Subcutaneous adipose tissue (tissue), 4 donors: Measurements from ENCODE around the gene APOD. TPM values are rescaled to one million over a fixed set of nuclear protein-coding genes. Genes with fewer than 3 reads are reported as not detected.

Source experiments
- total RNA-seq, 4 donors: library from RNA; depleted of rRNA; stranded (reverse); fragments of >200 nt; gene quantifications; one replicate each; pipeline ENCODE4 v1.1.0, GENCODE V29; 2016
- TF ChIP-seq, protein P1 (sequence below): fragments of 450-650 bp; IDR thresholded peaks from one replicate; pipeline ENCODE4 v1.5.1; 2016; ENCODE audit warnings: low read depth, mild to moderate bottlenecking, control low read depth, antibody characterized with exemption, moderate library complexity

Gene APOD
- total RNA-seq, 4 donors from 2014 or later, result 717 to 1,841 (median 1,266) TPM

DNA sequence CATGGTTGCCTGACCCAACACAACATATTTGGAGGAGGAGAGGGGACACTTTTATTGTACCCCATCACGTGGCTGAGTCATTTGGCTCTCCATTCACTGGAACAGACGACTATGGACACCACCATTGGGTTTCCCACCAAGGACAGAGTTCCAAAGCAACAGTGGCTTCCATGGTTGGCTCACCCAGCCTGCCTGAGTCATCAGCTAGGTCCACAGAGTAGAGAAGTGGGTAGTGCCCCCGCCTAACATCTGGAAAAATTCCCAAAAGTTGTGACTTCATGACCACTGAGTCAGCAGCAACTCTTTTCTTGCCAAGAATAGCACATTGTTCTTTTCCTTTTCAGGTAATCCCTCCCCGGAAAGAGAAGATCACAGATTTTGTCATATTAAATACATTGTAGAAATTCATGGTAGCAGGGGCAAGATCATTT, 37.6 kb downstream of the APOD start:
- TF ChIP-seq, protein P1, sequence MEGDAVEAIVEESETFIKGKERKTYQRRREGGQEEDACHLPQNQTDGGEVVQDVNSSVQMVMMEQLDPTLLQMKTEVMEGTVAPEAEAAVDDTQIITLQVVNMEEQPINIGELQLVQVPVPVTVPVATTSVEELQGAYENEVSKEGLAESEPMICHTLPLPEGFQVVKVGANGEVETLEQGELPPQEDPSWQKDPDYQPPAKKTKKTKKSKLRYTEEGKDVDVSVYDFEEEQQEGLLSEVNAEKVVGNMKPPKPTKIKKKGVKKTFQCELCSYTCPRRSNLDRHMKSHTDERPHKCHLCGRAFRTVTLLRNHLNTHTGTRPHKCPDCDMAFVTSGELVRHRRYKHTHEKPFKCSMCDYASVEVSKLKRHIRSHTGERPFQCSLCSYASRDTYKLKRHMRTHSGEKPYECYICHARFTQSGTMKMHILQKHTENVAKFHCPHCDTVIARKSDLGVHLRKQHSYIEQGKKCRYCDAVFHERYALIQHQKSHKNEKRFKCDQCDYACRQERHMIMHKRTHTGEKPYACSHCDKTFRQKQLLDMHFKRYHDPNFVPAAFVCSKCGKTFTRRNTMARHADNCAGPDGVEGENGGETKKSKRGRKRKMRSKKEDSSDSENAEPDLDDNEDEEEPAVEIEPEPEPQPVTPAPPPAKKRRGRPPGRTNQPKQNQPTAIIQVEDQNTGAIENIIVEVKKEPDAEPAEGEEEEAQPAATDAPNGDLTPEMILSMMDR, result no peak

DNA sequence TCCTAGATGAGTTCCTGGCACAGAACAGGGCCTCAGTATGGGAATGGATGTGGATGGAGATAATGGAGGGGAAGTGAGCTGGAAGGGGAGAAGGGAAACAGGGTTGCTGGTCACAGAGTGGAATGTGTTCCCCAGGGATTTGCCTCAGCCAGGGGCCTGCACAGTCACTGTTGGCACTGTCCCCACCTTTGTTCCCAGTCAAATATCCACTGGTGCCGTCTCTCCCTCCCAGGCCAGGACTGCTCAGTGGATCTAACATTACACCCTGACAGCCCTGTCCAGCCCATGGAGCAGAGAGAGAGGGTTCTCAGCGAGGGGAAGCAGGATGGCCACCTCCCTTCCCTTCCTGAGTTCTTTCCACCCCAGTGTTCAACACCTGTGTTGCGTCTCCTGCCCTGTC, 39.1 kb downstream of the APOD start:
- TF ChIP-seq, protein P1, result no peak

DNA sequence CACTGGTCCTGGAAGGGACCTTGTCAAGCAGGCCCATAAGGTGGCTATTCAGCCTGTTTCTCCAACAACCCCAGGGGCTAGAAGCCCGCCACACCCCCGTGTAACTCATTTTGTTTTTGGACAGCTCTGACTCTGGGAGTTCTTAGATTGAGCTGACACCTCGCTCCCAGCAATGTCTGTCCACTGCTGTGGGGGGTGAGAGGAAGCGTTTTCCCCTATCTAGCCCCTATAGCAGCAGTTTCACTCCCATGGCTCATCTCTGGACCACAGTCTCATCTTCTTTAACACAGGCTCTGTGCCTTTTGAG, 39.6 kb downstream of the APOD start:
- TF ChIP-seq, protein P1, result no peak

DNA sequence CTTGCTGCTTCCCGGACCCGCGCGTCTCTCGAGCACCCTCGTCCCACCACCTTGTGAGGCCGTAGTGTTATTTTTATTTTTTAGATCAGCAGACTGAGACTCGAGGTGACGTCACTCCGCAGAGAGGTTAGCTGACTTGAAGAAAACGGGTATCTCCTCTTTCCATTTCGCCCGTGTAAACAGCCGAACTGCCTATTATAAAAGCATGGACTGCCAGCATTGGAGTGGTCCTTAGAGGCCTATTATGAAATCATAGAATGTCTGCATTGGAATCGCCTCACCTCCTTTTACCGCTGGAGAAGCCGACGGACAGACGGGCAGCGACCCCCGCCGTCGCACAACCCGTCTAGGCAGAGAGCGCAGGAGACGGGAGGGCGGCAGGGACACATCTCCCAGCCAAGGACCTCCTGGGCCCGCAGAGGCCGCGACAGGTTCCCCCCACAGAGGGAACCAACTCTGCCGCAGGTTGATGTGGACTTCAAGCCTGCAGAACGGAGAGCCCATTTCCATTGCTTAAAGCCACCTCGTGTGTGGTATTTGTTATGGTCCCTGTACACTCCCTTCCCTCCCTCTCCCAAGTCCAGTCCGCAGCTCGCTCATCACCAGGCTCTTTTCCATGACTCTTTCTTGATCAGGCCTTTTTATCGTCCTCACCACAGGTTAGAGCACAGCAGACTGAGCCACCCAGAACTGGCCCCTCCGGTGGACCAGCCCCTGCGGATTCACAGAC, 40.1 kb downstream of the APOD start:
- TF ChIP-seq, protein P1, result no peak

DNA sequence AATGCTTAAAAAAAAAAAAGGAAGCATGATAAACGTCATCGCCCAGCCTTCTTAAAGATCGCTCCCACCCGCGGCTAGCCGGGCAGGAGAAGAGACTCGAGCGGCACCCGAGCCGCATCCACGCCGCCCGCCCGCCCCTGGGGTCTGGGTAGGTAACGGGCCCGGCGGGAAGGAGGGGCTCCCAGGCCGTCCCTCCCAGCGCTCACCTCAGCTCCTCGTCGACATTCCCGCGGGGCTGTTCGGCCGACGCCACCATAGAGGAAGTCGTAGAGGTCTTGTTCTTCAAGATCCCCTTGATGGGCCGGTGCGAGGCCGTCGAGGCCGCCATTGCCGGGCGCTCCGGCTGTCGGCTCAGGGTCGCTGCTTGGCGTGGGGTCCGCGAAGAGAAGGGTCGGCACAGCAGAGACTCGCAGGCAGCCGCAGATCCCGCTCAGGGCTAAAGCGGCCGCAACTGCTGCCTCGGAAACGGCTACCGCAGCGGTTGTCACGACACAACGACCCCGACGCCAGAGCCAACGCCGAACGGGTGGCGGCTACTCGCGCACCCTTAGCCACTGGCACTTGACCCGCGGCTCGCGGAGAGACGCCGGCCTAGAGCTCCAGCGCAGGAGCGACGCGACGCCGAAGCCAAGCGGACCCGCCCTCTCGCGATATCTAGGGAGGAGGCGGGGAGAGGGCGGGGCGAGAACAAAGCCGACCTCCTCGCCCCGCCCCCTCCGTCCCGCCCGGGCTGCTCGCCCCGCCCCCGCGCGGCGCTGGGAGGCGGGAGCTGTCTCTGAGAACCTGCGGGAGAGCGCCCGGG, 40.8 kb downstream of the APOD start, which contains the start of gene PPP1R2:
PPP1R2 (minus strand) TSS at position 628 of the 802 bp plus-strand sequence; CDS start at position 328, 300 bp downstream.
- TF ChIP-seq, protein P1, result no peak

DNA sequence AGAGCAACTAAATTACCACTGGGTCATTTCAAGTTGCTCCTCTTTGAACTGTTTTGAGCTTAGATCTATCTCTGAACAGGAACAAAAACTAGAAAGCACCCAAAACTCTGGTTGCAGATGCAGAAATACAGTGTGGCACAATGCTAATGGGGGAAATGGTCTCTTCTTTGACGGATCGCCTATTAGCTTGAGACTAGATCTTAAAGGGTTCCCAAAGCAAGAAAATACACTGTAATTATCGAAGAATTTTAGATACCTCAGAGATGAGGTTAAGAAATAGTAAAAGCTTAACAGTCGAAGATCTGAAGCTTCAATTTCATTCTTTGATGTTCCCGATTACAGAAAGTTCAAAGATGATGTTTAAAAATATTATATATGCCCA, 41.4 kb downstream of the APOD start:
- TF ChIP-seq, protein P1, result no peak

DNA sequence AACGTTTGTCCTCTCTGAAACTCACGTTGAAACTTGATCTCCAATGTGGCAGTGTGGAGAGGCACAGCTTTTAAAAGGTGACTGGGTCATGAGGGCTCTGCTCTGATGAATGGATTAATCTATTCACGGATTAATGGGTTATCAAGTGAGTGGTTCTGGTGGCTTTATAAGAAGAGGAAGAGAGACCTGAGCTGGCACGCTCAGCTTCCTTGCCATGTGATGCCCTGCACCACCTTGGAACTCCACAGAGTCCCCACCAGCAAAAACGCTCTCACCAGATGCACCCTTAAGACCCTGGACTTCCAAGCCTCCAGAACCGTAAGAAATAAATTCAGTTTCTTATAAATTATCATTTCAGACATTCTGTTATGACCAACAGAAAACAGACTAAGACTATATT, 43.2 kb downstream of the APOD start:
- TF ChIP-seq, protein P1, result no peak
